ENCODE measurements around the gene NDE1. TPM values are rescaled to one million over a fixed set of nuclear protein-coding genes. Genes with fewer than 3 reads are reported as not detected.
A peak's percentile ranks its signal among the peaks of the same experiment; 100 is the strongest.

Gene NDE1
- total and polyA plus RNA-seq, 2 of the 8 experiments (the other 6 are each of a cell fraction or from before 2014, with no cell fraction given) = 13.3 to 41.3 TPM

DNA sequence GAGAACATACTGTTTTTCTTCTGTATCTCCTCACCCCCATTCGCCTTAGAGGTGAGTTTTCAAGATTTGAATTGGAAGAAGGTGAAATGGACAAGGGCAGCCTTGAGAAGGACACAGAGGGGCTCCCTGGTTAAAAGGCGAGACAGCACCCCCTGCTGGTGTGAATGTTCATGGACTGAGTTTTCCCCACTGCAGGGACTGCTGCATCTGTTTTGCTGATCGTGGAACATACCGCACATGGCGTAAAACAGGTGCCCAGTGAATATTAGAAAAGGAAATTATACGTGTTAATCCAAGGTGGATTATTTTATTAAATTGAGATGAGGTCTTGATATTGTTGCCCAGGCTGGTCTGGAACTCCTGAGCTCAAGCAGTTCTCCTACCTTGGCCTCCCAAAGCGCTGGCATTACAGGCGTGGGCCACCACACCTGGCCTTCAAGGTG lies 54.5 kb downstream of the NDE1 start (continued):
- TF ChIP-seq EP300 (IDR thresholded peaks at IDR 0.05; ENCODE audit: borderline replicate concordance in 1 of 2, low read depth in 2 of 2, low read length in 2 of 2) = no peak
- no peak for TF ChIP-seq POLR2A (IDR thresholded peaks at IDR 0.05; ENCODE audit: control extremely low read depth in 1 of 2, low read depth in 2 of 2, low read length in 2 of 2)
- TF ChIP-seq, protein P1, sequence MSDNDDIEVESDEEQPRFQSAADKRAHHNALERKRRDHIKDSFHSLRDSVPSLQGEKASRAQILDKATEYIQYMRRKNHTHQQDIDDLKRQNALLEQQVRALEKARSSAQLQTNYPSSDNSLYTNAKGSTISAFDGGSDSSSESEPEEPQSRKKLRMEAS (IDR thresholded peaks at IDR 0.05) = no peak
- TF ChIP-seq EZH2 (IDR thresholded peaks at IDR 0.05; ENCODE audit: low read depth, low read length, severe bottlenecking) = no peak
- no peak for TF ChIP-seq HDAC6 (IDR thresholded peaks at IDR 0.05; ENCODE audit: low read depth, low read length)
- peak; percentile 73 to 75 for TF ChIP-seq RAD21 (IDR thresholded peaks at IDR 0.05 in 1 of 2, conservative IDR thresholded peaks at IDR 0.05 in 1 of 2; ENCODE audit: low read depth in 2 of 2, low read length in 2 of 2)

All from H1 (cell line).